Astrocyte of the cerebellum (primary cell): ENCODE measurements around the gene USP40.
"Not testable (repeated sequence)": the region's sequence is repeated elsewhere in the genome, so short reads cannot be mapped to it uniquely, and the experiment has no call there.

ENCODE experiments used
- DNase-seq: peaks from one replicate; pipeline ENCODE4 v3.0.0-alpha.2; 2011; ENCODE audit warnings: low read depth
- H3K4me3 ChIP-seq: 2 replicates; pipeline ENCODE4 v1.5.1; 2011; ENCODE audit warnings: mild to moderate bottlenecking, low read depth, low read length, moderate library complexity
- in situ Hi-C: cut with HindIII; loops from 2 replicates; pipeline ENCODE4 v1.10.0; 2017; ENCODE audit warnings: low sequenced_read_pairs
- TF ChIP-seq, protein P1 (sequence below): IDR thresholded peaks from 2 replicates; pipeline ENCODE4 v1.5.1; 2012; ENCODE audit warnings: low read length, low read depth, moderate library complexity, mild to moderate bottlenecking; ENCODE audit errors: missing control alignments

USP40 gene

DNA sequence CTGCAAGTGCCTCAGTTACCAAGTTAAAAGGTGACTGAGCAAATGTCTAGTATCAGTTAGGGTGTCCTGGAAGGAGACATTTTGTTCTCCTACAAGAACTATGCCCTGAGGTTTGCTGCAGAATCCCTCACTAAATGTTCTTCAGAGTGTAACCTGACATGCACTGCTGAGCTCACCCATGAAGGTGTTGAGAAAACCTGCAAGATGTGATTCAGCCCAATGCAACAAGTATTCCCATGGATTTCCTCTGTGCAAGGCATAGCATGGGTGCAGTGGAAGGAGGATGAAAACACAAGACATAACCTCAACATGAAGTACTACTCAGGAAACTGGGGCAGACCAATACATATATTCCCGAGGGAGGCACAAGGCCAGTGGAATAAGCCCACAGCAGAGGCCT is 35.5 kb upstream of the USP40 start:
- H3K4me3 ChIP-seq: no peak overlapping the region
- DNase-seq: no peak
- in situ Hi-C loops: no loop called here
- TF ChIP-seq, protein P1, sequence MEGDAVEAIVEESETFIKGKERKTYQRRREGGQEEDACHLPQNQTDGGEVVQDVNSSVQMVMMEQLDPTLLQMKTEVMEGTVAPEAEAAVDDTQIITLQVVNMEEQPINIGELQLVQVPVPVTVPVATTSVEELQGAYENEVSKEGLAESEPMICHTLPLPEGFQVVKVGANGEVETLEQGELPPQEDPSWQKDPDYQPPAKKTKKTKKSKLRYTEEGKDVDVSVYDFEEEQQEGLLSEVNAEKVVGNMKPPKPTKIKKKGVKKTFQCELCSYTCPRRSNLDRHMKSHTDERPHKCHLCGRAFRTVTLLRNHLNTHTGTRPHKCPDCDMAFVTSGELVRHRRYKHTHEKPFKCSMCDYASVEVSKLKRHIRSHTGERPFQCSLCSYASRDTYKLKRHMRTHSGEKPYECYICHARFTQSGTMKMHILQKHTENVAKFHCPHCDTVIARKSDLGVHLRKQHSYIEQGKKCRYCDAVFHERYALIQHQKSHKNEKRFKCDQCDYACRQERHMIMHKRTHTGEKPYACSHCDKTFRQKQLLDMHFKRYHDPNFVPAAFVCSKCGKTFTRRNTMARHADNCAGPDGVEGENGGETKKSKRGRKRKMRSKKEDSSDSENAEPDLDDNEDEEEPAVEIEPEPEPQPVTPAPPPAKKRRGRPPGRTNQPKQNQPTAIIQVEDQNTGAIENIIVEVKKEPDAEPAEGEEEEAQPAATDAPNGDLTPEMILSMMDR: no peak

DNA sequence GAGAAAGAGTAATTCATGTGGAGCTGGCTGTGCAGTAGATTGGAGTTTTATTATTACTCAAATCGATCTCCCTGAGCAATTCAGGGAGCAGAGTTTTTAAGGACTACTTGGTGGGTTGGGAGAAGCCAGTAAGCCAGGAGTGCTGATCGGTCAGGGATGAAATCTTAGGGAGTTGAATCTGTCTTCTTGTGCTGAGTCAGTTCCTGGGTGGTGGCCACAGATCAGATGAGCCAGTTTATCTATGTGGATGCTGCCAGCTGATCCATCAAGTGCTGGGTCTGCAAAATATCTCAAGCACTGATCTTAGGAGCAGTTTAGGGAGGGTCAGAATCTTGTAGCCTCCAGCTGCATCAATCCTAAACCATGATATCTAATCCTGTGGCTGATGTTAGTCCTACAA is 33.8 kb upstream of the USP40 start:
- in situ Hi-C loops: no loop called here
- H3K4me3 ChIP-seq: no peak overlapping the region
- no peak for DNase-seq
- TF ChIP-seq, protein P1: no peak

DNA sequence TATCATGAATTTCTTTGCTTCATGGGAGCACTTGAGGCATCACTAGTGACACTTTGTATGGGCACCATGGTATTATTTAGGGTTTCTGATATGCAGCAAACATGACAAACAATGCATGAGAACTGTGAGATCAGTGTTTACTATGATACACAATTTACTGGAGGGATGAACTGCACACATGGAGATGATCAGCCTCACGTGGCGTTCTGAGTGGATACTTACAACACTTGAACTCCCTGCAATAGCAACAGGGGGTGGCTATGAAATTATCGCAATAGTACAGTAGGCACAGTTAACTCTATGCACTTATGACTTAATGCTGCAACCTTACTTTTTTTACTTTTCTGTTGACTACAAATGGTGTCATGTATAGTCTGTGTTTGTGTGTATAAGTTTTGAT is 32.4 kb upstream of the USP40 start:
- H3K4me3 ChIP-seq: no peak overlapping the region
- in situ Hi-C loops: no loop called here
- TF ChIP-seq, protein P1: no peak
- DNase-seq: no peak

DNA sequence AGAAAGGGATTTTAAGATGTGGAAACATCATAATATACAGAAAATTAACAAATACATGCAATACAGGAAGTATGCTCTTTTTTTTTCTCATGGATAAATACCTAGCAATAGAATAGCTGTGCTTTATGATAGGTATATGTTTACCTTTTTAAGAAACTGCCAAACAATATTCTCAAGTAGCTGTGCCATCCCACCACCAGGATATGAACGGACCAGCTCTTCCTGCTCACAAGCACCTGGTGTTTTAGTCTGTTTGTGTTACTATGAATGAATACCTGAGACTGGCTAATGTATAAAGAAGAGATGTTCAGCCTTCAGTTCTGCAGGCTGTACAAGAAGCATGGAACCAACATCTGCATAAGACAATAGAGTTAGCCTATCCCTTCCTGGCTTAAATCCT is 30.9 kb upstream of the USP40 start:
- TF ChIP-seq, protein P1: no peak
- DNase-seq: no peak
- H3K4me3 ChIP-seq: no peak overlapping the region
- in situ Hi-C loops: no loop called here

DNA sequence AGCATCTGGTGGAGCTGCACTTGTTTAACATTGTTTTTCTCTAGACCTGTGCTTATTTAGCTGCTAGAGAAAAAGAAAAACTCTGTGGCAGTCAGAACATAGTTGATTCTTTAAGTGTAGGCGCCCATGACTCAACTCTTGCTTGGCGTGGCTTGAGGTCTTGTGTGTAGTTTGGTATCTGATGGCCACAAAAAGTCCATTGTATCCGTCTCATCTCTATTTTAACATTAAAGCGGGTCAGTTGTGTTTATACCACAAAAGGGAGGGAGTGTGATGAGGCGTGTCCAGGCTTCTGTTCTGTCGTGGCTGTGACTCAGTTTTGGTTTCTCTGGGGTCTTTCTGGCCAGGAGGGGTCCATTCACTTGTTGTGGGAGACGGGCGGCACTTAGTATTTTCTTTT is 26.6 kb upstream of the USP40 start:
- in situ Hi-C loops: no loop called here
- TF ChIP-seq, protein P1: no peak
- H3K4me3 ChIP-seq: no peak overlapping the region
- DNase-seq: no peak

DNA sequence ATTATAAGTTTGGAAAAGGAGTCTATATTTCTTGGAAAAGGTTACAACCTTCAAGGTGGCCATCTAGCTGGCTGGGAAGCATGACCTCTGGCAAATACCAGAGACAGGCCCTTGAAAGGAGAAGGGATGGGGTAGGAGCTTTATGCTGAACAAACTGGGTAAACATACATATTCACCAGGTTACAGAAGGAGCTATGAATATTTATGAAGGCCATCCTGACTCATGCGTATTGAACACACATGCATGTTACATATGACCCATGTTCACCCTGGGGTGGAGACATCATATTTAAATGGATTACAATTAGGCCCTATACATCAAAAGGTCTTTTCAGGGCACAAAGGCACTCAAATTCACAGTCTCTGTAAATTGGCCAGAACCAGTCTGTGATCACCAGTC is 26.1 kb upstream of the USP40 start:
- DNase-seq, in situ Hi-C loops: not testable (repeated sequence)

DNA sequence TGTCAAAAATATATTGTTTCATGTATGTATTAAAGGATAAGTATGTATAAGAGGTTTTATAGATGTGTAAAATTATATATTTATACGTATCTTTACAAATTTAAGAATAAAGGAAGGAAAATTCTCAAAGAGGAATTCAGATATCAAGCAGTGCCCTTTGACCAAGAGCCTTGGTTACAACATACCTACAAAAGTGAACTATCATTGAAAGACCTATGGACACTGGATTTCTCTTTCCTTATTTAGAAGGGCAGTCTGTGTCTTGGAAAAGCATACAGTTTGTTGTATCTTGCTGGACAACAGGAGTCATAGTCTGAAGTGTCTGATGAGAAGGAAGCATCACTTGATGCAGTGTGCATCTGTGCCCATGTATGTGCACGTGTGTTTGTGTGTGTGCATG is 21.8 kb upstream of the USP40 start:
- no peak overlapping the region for H3K4me3 ChIP-seq
- TF ChIP-seq, protein P1: no peak
- no peak for DNase-seq
- in situ Hi-C loops: no loop called here

More for the DNA sequence above, 26.1 kb upstream of the USP40 start:
- H3K4me3 ChIP-seq: not testable (repeated sequence)
